ENCODE data around the gene NLGN2. TPM values are rescaled to one million over a fixed set of nuclear protein-coding genes. Genes with fewer than 3 reads are reported as not detected.

NLGN2 gene
- polyA plus RNA-seq, 3 donors, result 27.6 to 31.3 (median 29.4) TPM

- DNase-seq, result no peak
Observed at GRCh38 chr17:7462474-7463371, 55.1 kb downstream of the NLGN2 start.

GRCh38 chr17:7463372-7463846, 55.8 kb downstream of the NLGN2 start:
- DNase-seq, result no peak

- no peak for DNase-seq
Observed at GRCh38 chr17:7464081-7464480, 56.4 kb downstream of the NLGN2 start.

GRCh38 chr17:7465597-7466275, 58.1 kb downstream of the NLGN2 start:
- peak; percentile 46 for DNase-seq

- DNase-seq, result no peak
Observed at GRCh38 chr17:7466318-7466638, 58.6 kb downstream of the NLGN2 start.

DNA sequence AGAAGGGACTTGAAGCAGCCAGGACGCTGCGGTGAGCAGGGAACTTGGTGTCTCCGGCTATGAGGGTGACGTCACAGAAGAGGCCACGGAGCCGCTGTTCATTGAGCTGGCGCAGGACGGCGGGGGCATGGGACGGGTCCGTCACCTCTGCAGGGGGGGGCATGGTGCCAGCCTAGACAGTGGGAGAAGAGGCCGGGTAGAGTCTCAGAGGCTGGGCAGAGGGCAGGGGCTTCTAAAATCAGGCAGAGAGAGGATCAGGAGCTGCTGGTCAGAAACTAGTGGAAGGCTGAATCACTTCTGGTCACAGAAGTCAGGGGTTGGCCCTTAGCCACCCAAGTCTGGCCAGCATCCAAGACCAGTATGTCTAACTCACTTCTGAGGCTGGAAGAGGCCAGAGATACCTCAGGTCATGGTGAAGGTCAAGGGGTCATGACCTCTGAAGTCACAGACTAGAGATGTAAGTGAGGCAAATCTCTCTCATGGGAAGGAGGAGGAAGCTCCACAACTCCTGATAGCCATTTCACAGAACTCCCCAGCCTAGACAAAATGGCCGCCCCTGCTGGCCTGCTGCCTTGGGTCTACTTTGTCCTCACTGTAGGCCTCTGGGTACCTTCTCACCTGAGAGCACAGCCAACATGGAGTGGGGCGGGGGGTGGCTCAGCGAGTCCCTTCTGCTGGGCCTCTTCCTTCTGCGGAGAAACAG, 59.1 kb downstream of the NLGN2 start:
- no peak for DNase-seq

DNA sequence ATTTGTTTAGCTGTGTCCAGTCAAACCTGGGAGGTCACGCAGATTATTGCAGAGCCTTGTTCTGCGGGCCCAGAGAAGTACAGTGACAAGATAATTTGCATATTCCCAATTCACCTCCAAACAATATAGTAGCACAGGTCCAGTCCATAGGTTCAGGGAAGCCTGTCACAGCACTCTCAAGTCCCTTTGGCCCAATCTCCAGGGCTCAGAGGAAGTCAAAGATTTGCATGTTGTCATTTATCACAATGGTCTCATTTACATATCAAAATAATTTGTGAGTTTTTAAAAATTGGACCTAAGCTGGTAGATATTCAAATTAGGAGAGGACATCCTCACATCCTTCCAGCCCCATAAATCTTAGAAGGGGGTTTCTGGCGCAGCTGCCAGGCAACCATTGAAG, 59.9 kb downstream of the NLGN2 start:
- DNase-seq, result no peak

GRCh38 chr17:7468290-7468689, 60.6 kb downstream of the NLGN2 start:
- DNase-seq, result no peak

- DNase-seq, result peak; percentile 42
Observed at GRCh38 chr17:7468804-7469389, 61.3 kb downstream of the NLGN2 start.

Other genes starting within 250 kb of the NLGN2 start
- gene ASGR1, start 228.5 kb upstream of the NLGN2 start, polyA plus RNA-seq (ENCODE audit: insufficient read length in 3 of 3), result 10 to 100 TPM in 1 of 3 donors, 1 to 10 TPM in 2; 8.1 to 10.6 (median 8.6) TPM
- gene DLG4, start 188.0 kb upstream of the NLGN2 start, polyA plus RNA-seq (ENCODE audit: insufficient read length in 3 of 3), result 10 to 100 TPM; 32.1 to 39.7 (median 35.3) TPM
- 100 to 1,000 TPM; 488 to 565 (median 530) TPM for gene ACADVL, start 187.9 kb upstream of the NLGN2 start, polyA plus RNA-seq (ENCODE audit: insufficient read length in 3 of 3)
- gene DVL2, start 173.3 kb upstream of the NLGN2 start, polyA plus RNA-seq (ENCODE audit: insufficient read length in 3 of 3), result 10 to 100 TPM; 62.4 to 66.1 (median 64.6) TPM
- 10 to 100 TPM; 59.0 to 72.3 (median 64.3) TPM for gene PHF23, start 168.4 kb upstream of the NLGN2 start, polyA plus RNA-seq (ENCODE audit: insufficient read length in 3 of 3)
- 100 to 1,000 TPM; 456 to 505 (median 482) TPM for gene GABARAP, start 165.4 kb upstream of the NLGN2 start, polyA plus RNA-seq (ENCODE audit: insufficient read length in 3 of 3)
- gene CTDNEP1, start 156.1 kb upstream of the NLGN2 start, polyA plus RNA-seq (ENCODE audit: insufficient read length in 3 of 3), result 100 to 1,000 TPM; 145 to 149 (median 146) TPM
- gene ELP5, start 155.6 kb upstream of the NLGN2 start, polyA plus RNA-seq (ENCODE audit: insufficient read length in 3 of 3), result 10 to 100 TPM; 53.8 to 63.4 (median 57.1) TPM
- 10 to 100 TPM; 45.0 to 67.5 (median 58.4) TPM for gene CLDN7, start 145.4 kb upstream of the NLGN2 start, polyA plus RNA-seq (ENCODE audit: insufficient read length in 3 of 3)
- gene SLC2A4, start 126.1 kb upstream of the NLGN2 start, polyA plus RNA-seq (ENCODE audit: insufficient read length in 3 of 3), result 1 to 10 TPM; 1.8 to 3.7 (median 2.5) TPM
- 1 to 10 TPM; 4.0 to 4.7 (median 4.2) TPM for gene YBX2, start 113.2 kb upstream of the NLGN2 start, polyA plus RNA-seq (ENCODE audit: insufficient read length in 3 of 3)
- gene EIF5A, start 100.2 kb upstream of the NLGN2 start, polyA plus RNA-seq (ENCODE audit: insufficient read length in 3 of 3), result 100 to 1,000 TPM; 289 to 360 (median 348) TPM
- gene GPS2, start 92.5 kb upstream of the NLGN2 start, polyA plus RNA-seq (ENCODE audit: insufficient read length in 3 of 3), result 100 to 1,000 TPM in 1 of 3 donors, 10 to 100 TPM in 2; 96.6 to 102 (median 97.8) TPM
- gene NEURL4, start 78.5 kb upstream of the NLGN2 start, polyA plus RNA-seq (ENCODE audit: insufficient read length in 3 of 3), result 10 to 100 TPM; 32.4 to 37.7 (median 35.8) TPM
- gene ACAP1, start 71.3 kb upstream of the NLGN2 start, polyA plus RNA-seq (ENCODE audit: insufficient read length in 3 of 3), result 10 to 100 TPM in 1 of 3 donors, 1 to 10 TPM in 2; 7.0 to 10.2 (median 9.8) TPM
- gene KCTD11, start 55.7 kb upstream of the NLGN2 start, polyA plus RNA-seq (ENCODE audit: insufficient read length in 3 of 3), result 10 to 100 TPM; 11.8 to 14.5 (median 13.1) TPM
- gene TMEM95, start 52.7 kb upstream of the NLGN2 start, polyA plus RNA-seq (ENCODE audit: insufficient read length in 3 of 3), result not detected
- gene TNK1, start 26.8 kb upstream of the NLGN2 start, polyA plus RNA-seq (ENCODE audit: insufficient read length in 3 of 3), result 1 to 10 TPM; 5.7 to 7.9 (median 6.1) TPM
- 10 to 100 TPM; 37.4 to 45.5 (median 41.1) TPM for gene PLSCR3, start 13.3 kb upstream of the NLGN2 start, polyA plus RNA-seq (ENCODE audit: insufficient read length in 3 of 3)
- 100 to 1,000 TPM in 1 of 3 donors, 10 to 100 TPM in 2; 83.2 to 104 (median 93.7) TPM for gene TMEM256, start 3.7 kb upstream of the NLGN2 start, polyA plus RNA-seq (ENCODE audit: insufficient read length in 3 of 3)
- gene SPEM1, start 12.5 kb downstream of the NLGN2 start, polyA plus RNA-seq (ENCODE audit: insufficient read length in 3 of 3), result not detected
- not detected for gene SPEM2, start 17.8 kb downstream of the NLGN2 start, polyA plus RNA-seq (ENCODE audit: insufficient read length in 3 of 3)
- not detected for gene SPEM3, start 21.0 kb downstream of the NLGN2 start, polyA plus RNA-seq (ENCODE audit: insufficient read length in 3 of 3)
- 1 to 10 TPM; 4.4 to 5.5 (median 5.1) TPM for gene TMEM102, start 27.6 kb downstream of the NLGN2 start, polyA plus RNA-seq (ENCODE audit: insufficient read length in 3 of 3)
- 1 to 10 TPM; 5.9 to 6.7 (median 6.0) TPM for gene FGF11, start 31.7 kb downstream of the NLGN2 start, polyA plus RNA-seq (ENCODE audit: insufficient read length in 3 of 3)
- 10 to 100 TPM in 2 of 3 donors, 1 to 10 TPM in 1; 9.0 to 12.1 (median 10.7) TPM for gene CHRNB1, start 37.2 kb downstream of the NLGN2 start, polyA plus RNA-seq (ENCODE audit: insufficient read length in 3 of 3)
- 10 to 100 TPM; 40.8 to 49.5 (median 47.1) TPM for gene ZBTB4, start 71.8 kb downstream of the NLGN2 start, polyA plus RNA-seq (ENCODE audit: insufficient read length in 3 of 3)
- gene SLC35G6, start 73.6 kb downstream of the NLGN2 start, polyA plus RNA-seq (ENCODE audit: insufficient read length in 3 of 3), result under 1 TPM; 0.20 to 0.67 (median 0.52) TPM
- 100 to 1,000 TPM; 142 to 149 (median 143) TPM for gene POLR2A, start 76.5 kb downstream of the NLGN2 start, polyA plus RNA-seq (ENCODE audit: insufficient read length in 3 of 3)
- gene TNFSF12, start 141.2 kb downstream of the NLGN2 start, polyA plus RNA-seq (ENCODE audit: insufficient read length in 3 of 3), result 10 to 100 TPM; 25.7 to 30.1 (median 28.2) TPM
- 10 to 100 TPM; 12.8 to 18.2 (median 13.5) TPM for gene TNFSF13, start 150.9 kb downstream of the NLGN2 start, polyA plus RNA-seq (ENCODE audit: insufficient read length in 3 of 3)
- 10 to 100 TPM; 61.2 to 77.8 (median 73.5) TPM for gene SENP3, start 154.1 kb downstream of the NLGN2 start, polyA plus RNA-seq (ENCODE audit: insufficient read length in 3 of 3)
- gene CD68, start 171.8 kb downstream of the NLGN2 start, polyA plus RNA-seq (ENCODE audit: insufficient read length in 3 of 3), result 10 to 100 TPM; 58.8 to 76.9 (median 62.4) TPM
- gene MPDU1, start 176.0 kb downstream of the NLGN2 start, polyA plus RNA-seq (ENCODE audit: insufficient read length in 3 of 3), result 100 to 1,000 TPM; 106 to 126 (median 123) TPM
- 1 to 10 TPM; 3.7 to 4.9 (median 3.8) TPM for gene SOX15, start 182.2 kb downstream of the NLGN2 start, polyA plus RNA-seq (ENCODE audit: insufficient read length in 3 of 3)
- gene FXR2, start 207.1 kb downstream of the NLGN2 start, polyA plus RNA-seq (ENCODE audit: insufficient read length in 3 of 3), result 10 to 100 TPM; 48.9 to 54.0 (median 52.3) TPM
- gene SAT2, start 220.0 kb downstream of the NLGN2 start, polyA plus RNA-seq (ENCODE audit: insufficient read length in 3 of 3), result 100 to 1,000 TPM; 145 to 161 (median 161) TPM
- 1 to 10 TPM; 4.6 to 7.3 (median 6.4) TPM for gene SHBG, start 222.3 kb downstream of the NLGN2 start, polyA plus RNA-seq (ENCODE audit: insufficient read length in 3 of 3)
- gene ATP1B2, start 243.1 kb downstream of the NLGN2 start, polyA plus RNA-seq (ENCODE audit: insufficient read length in 3 of 3), result 10 to 100 TPM; 18.1 to 24.2 (median 21.5) TPM

Measured in renal pelvis (tissue), 4 donors.